DMS 273 (cell line): Measurements from ENCODE around the gene LAMB1.
"Not testable (repeated sequence)": the region's sequence is repeated elsewhere in the genome, so short reads cannot be mapped to it uniquely, and the experiment has no call there.

ENCODE experiments used
- DNase-seq: peaks from one replicate; lab custom pipeline; 2025; ENCODE audit not compliant: unreplicated experiment; lab: John Stamatoyannopoulos, UW

LAMB1 gene

DNA sequence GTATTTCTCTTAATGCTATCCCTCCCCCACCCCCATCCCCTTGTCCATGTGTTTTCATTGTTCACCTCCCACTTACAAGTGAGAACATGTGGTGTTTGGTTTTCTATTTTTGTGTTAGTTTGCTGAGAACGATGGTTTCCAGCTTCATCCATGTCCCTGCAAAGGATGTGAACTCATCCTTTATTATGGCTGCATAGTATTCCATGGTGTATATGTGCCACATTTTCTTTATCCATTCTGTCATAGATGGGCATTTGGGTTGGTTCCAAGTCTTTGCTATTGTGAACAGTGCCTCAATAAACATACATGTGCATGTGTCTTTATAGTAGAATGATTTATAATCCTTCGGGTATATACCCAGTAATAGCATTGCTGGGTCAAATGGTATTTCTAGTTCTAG lies 81.1 kb downstream of the LAMB1 start:
- not testable (repeated sequence) for DNase-seq

DNA sequence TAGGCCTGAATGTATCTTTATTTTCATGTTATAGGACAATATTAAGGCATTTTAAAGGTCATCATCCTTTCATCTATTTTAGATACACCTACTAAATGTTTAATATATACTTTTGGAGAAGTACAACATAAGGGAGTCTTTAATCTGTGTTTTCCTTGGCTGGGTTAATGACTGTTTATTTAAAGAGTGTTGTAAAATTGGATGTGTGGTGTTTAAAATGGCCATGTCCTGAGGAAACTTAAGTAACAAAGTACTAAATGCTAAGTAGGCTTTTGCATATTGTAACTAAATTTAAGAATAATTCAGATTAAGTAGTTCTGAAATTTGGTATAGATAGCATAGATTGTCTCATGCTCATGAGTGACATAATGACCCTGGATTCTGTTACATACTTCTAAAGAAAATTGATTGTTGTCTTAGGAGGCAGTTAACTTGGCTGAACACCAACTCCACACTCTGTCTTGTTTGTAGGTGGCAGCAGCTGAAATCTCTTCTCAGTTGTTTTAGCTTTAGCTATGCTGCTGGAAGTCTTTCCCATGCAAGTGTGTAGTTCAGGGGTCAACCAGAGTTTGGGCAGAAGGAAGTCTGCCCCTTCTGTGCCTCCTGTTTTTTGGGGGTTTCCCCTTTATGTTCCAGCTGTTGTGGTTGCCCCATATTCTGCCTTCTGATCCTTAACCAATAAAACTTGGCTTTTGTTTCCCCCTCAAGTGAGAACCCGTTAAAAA lies 82.8 kb downstream of the LAMB1 start:
- peak; percentile 58 for DNase-seq

DNA sequence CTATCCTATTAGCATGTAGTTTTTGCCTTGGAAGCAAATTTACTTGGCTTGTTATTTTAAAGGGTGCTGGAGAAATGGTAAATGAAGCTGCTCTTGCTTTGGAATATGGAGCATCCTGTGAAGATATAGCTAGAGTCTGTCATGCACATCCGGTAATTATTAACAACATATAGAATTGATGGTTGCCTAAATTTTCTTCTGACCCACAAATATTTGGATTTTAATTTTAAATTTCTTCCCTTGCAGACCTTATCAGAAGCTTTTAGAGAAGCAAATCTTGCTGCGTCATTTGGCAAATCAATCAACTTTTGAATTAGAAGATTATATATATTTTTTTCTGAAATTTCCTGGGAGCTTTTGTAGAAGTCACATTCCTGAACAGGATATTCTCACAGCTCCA lies 84.0 kb downstream of the LAMB1 start:
- no peak for DNase-seq

DNA sequence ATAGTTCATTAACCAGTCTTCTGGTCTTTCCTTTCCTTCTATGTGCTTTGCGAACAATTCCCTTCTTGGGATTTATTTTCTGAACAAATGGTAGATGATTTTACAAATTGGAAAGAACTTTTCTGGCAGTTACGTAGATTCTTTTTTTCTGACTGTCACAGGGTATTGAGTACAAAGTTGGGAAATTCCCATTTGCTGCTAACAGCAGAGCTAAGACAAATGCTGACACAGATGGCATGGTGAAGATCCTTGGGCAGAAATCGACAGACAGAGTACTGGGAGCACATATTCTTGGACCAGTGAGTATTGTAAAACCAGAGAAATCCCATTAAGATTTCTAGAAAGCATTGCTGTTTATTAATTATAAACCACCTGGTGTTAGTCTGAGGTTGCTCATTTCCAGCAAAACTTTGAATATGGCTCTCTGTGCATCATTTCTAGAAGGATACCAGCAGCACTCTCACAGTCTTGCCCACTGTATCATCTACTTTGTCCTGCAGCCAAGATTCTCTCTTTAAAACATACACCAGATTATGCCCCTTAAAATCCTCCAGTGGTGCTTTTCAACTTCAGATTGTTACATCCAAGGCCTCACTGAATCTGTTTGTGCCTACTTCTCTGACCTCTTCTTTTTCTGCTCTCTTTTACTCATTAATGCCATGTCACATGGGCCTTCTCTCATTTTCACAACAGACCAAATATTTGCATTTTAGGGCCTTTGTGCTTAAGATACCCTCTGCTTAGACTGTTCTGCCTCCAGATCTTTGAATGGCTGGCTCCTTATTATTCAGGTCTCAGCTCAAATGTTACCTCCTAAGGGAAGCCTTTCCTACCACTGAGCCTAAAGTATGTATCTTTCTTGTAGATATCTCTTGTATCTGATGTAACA lies 85.0 kb downstream of the LAMB1 start:
- DNase-seq: peak; percentile 29

DNA sequence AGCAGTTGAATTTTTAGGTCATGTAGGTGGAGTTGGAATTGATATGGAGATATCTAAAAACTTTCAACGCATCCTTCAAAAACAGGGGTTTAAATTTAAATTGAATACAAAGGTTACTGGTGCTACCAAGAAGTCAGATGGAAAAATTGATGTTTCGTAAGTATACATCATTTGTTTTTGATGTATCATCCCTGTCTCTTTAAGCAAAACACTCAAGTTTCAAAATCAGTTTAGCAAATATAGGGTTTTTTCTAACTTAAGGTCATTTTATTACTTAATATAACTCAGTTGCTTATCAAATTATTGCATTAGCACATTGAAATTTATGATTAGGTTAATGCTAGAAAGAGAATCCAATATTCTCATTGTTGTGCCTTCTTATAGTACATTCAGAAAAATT lies 87.4 kb downstream of the LAMB1 start:
- no peak for DNase-seq

DNA sequence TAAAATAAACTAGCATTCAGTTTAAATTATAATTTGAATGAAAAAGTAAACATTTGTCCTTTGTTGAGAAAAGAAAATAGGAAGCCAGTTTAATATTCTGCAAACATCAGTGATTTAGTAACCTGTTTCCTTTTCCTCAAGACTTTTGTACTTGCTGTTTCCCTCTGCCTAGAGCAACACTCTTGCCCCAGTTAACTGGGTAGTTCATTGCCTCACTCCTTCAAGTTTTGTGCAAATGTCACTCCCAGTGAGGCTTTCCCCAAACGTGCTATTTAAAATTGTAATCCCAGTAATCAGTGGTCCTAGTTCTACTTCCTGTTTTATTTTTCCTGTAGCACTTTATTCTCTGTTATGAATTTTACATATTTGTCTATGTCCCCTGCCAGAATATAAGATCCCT lies 88.1 kb downstream of the LAMB1 start:
- DNase-seq: no peak

DNA sequence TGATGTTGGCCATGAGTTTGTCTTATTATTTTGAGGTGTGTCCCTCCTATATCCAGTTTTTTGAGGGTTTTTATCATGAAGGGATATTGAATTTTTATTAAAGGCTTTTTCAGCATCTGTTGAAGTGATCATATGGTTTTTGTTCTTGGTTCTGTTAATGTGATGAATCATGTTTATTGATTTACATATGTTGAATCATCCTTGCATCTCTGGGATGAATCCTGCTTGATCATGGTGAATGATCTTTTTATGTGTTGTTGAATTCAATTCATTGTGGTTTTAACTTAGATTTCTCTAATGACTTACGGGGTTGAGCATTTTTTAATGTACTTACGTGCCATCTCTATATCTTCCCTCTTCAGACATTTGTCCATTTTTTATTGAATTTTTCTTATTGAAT lies 89.1 kb downstream of the LAMB1 start:
- DNase-seq: no peak

DNA sequence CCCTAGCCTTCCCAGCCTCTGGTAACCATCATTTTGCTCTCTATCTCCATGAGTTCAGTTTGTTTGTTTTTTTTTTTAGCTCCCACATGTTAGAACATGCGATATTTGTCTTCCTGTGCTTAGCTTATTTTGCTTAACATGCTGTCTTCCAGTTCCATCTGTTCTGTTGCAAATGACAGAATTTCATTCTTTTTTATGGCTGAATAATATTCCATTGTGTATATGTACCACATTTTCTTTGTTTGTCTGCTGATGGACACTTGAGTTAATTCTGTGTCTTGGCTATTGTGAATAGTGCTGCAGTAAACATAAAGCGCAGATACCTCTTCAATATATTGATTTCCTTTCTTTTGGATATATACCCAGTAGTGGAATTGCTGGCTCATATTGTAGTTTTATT lies 91.0 kb downstream of the LAMB1 start:
- DNase-seq: no peak

DNA sequence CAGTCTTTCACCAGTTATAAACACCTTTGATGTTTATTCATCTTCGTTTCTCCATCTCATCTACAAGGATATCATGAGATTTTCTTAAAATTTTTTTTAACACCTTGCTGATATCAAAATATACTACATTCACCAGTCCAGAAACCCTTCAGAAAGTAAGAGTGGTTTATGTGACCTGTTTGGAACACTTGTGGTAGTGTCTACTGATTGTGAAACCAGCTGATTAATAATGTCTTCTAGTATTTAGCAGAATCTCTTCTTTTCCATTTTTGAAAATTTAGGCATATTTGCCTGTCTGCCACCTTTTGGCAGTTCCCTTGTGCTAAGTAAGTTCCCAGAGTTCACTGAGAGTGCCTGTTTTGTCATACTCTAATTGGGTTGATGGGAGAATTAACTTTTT lies 93.5 kb downstream of the LAMB1 start:
- DNase-seq: no peak

DNA sequence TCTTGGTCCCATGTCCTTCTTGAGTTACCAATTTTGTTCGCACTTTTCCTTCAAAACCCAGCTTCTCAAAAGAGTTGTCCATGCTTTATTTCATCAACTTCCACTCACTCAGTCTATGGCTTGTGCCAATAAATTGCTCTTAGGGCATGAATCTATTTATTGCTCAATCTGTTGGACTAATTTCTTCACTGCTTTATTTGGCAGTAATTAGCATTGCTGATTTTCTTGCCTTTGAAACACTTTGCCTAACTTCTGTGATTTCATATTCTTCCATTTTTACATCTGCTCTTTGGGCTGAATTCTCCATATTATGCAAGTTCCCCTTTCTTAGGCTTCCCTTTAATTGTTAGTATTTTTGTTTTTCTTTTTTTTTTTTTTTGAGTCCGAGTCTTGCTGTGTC lies 95.2 kb downstream of the LAMB1 start:
- DNase-seq: no peak

DNA sequence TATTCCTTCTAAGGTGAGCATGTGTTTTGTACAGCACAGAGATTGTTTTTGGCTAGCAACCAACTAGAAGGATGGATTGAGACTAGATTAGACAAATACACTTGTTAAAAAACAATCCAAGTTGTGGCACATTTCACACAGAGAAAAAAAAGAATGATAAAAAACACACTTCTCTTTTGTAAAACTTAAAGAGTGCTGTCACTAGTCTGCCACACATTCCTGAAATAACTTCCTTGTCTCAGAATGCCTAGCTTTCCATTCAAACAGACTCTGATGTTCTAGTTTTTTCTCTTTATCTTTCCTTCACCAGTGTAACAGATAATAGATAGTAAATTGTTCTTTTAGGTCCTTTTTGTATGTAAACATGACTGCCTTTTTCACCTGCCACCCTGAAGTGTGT lies 100.6 kb downstream of the LAMB1 start:
- DNase-seq: no peak

DNA sequence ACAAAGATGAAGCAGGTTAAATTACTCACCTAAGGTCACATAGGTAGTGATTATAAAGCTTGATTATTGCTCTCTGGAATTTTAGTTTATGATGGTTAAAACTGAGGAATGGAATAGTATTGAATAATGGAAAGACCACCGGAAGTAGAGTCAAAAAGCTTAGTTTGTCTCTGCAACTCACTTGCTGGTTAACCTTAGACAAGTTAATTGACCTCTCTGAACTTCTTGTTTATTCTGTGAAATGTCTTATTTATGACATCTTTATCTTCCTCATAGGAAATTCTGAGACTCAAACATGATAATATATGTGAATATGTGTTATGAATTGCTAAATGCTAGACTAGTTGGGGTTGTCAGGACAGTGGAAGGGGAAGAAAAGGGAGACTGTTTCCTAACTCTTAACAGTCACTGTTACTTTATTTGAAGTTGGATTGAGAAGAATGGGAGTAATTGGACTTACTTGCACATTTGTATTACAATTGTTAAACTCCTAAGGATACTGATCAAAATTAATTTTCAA lies 102.4 kb downstream of the LAMB1 start:
- DNase-seq: no peak

DNA sequence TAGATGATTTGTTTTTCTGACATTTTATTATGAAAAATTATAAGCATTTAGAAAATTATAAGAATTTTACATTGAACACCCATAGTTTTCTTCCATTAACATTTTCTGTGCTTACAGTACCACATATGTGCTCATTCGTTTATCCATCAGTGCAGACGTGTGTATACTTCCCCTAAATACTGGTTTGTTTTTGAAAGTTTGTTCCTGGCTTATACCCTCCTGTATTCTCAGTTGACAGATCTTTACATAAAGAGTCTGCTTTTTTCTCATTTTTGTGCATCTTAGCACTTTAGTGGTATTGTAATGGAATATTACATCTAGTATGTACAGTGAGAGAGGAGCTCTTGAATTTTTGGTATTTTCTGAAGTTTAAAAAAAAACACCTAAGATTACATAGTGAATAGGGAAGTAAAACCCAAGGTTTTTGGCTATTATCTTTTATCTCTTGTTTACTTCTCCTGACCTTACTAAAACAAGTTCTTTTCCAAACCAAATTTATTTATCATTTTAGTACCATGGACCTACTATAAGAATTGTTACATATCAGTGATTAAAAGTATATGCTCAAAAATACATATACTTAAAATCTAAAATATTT lies 103.9 kb downstream of the LAMB1 start:
- DNase-seq: no peak

DNA sequence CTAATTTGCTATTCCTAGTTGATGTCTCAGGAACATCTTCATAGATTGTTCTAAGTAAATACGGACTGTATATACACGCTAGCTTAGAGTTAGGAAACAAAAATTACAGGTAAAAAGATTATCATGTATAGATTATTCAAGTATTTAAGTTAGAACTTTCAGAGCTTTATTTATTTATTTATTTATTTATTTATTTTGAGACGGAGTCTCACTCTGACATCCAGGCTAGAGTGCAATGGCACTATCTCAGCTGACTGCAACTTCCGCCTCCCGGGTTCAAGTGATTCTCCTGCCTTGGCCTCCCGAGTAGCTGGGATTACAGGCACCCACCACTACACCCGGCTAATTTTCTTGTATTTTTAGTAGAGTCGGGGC lies 110.6 kb downstream of the LAMB1 start:
- DNase-seq: not testable (repeated sequence)

DNA sequence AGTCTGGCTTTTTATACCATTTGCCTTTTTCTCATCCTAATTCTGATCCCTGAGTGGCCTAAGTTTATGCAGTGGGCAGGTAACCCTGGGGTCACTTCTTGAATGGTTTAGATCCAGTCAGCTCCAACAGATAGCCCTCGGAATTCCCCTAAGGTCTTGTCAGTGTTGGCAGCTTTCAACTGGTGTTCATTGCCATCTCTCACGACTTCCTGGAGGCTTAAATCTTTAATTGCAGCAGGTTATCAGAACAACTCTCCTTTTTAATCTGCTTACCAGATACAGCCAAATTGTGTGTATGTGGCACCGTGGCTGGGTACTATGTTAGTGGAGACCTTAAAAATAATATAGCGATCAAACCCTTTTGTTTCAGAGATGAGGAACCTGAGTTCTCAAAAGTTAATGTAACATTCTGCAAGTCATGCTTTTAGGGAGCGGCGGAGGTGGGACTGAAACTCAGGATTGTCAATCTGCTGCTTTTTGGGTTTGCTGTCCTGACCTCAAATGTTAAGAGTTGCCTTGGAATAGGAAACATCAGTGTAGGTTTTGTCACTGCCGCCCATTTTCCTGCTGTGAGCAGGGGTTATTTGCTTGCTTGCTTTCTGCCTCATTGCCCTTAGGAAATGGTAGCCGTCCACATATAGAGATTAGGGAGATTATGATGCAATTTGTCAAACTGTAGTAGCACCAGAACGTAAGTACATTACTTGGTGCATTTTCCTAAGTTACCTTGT lies 111.2 kb downstream of the LAMB1 start:
- DNase-seq: peak; percentile 56

DNA sequence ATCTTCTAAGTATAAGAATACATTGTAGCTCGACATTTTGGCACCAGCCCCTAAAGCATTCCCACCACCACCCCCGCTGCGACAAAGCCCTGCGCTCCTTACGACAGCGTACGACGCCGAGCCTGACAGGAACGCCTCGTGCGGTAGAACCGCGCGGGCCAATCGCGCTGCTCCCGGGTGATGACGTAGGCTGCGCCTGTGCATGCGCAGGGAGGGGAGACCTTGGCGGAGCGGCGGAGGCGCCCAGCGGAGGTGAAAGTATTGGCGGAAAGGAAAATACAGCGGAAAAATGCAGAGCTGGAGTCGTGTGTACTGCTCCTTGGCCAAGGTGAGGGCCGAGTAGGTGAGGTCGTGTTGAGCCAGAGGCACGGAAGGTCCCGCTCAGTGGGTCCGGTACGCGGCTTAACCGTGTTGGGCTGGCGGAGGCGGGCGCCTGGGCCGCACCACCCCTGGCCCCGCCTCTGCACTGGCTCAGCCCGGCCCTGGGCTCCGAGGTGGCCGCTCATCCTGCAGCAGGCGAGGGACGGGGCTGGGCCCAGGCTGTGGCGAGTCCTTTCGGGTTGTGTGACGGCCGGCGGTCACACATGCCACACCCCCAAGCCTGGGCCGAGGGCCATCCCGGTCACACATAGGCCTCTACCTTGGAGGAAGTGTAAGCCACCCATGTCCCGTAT lies 111.9 kb downstream of the LAMB1 start, which contains the start of gene DLD:
DLD (plus strand) TSS at position 222 of the 674 bp plus-strand sequence; CDS start at position 290, 68 bp downstream.
- DNase-seq: peak; percentile 99

DNA sequence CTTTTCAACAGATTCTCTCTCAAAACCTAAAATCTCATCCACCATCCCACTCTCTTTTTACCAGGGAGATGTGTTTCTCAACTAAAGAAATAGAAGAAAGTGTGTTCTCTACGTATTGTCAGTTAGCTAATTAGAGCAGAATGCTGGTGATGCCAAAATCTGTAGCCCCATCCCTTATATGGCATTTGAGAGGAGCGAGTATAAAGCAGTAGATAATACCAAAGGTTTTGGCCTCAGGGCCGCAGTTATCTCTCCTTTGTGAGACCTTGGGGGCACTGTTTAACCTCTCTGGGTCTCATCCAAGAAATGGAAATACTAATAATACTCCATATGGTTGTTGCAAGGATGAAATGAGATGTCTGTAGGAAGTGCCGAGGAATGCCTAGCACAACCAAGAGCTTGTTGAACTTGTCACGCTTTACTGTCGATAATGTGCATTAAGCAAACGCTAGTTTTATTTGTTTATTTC lies 112.4 kb downstream of the LAMB1 start:
- peak; percentile 86 for DNase-seq

DNA sequence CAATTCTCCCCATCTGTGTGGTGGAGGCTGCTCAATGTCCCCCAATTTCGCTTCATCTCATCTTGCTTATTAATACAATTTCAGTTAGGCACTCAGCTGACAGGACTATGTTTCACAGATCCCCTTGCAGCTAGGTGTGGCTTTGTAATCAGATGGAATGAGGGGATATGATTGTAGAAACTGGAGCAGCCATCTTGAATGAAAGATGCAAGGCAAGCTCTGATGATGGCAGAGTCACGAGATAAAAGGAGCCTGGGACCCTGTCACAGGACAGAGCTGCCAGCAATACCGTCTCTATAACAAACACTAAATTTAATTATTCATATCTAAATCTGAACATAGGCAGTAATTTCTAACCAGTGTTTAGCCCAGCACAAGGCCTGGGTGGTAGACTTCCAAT lies 113.0 kb downstream of the LAMB1 start:
- no peak for DNase-seq

DNA sequence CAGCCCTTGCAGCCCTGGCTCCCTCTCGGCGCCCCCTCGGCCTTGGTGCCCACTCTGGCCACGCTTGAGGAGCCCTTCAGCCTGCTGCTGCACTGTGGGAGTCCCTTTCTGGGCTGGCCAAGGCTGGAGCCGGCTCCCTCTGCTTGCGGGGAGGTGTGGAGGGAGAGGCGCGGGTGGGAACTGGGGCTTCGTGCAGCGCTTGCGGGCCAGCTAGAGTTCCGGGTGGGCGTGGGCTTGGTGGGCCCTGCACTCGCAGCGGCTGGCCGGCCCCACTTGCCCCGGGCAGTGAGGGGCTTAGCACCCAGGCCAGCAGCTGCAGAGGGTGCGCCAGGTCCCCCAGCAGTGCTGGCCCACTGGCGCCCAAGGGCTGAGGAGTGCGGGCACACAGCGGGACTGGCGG lies 115.1 kb downstream of the LAMB1 start:
- not testable (repeated sequence) for DNase-seq

DNA sequence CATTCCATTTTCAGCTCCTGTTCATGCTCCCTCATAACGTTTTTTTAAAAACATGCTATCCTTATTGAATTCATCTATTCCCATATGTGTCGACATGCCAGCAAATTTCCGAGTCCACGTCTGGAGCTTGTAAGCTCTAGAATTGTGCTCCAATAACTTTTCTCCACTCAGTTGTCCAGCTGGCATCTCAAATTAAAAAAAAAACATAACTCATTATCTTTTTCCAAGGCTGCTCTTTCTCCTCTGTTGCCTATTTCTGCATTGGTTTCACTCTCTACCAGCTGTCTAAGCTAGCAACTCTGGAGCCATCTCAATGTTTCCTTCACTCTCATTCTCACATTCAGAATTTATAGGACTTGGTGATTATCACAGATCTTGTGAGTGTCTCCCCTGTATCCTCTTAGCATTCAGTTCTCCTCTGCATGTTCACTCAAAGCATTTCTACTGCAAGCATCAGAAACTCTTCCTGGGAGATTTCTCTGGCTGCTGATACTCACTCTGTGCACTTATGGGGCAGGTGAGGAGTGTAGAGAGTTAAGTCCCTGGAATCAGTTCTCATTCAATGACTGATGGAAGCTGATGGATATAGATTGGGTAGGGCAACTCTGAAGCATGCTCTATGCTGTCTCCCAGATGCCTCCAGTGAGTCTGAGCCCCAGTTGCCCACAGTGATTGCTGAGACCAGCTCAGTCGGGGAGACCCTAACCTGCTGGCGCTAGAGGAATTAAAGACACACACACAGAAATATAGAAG lies 118.7 kb downstream of the LAMB1 start:
- no peak for DNase-seq
